ENCODE results near the gene USB1. TPM values are rescaled to one million over a fixed set of nuclear protein-coding genes. Genes with fewer than 3 reads are reported as not detected.

USB1 gene
- total RNA-seq, 1 donor from 2014 or later = 35.2 TPM

GRCh38 chr16:58029410-58029809 is 28.2 kb downstream of the USB1 start:
- no peaks in the 10 kb centered on the region for H3K9me3 ChIP-seq (replicated peaks)
- TF ChIP-seq CTCF (IDR thresholded peaks at IDR 0.05; ENCODE audit: borderline replicate concordance) = no peak
- no peak for DNase-seq
- H3K4me3 ChIP-seq = no peak overlapping the region
- H3K36me3 ChIP-seq = no peaks in the 10 kb centered on the region
- H3K4me1 ChIP-seq = peaks cover 100% of the 10 kb centered on the region
- no peaks in the 10 kb centered on the region for H3K27me3 ChIP-seq (ENCODE audit: low read depth)
- peak overlapping the region; percentile 96 for H3K27ac ChIP-seq (replicated peaks)
- intact Hi-C loops (cut with micrococcal nuclease) = no loop called here

GRCh38 chr16:58030136-58030840 is 29.1 kb downstream of the USB1 start:
- Histone ChIP-seq H3K27ac (replicated peaks) (peak overlapping the region; percentile 96), H3K4me1 (peaks cover 100% of the 10 kb centered on the region), H3K4me3 (no peak overlapping the region), H3K27me3 (ENCODE audit: low read depth) (no peaks in the 10 kb centered on the region), H3K36me3 (no peaks in the 10 kb centered on the region), H3K9me3 (replicated peaks) (no peaks in the 10 kb centered on the region)
- DNase-seq = no peak
- no peak for TF ChIP-seq CTCF (IDR thresholded peaks at IDR 0.05; ENCODE audit: borderline replicate concordance)
- intact Hi-C loops (cut with micrococcal nuclease) = loop anchor here (5.0 kb wide), 1 partner anchor 97 kb away; the partner anchor contains the start of gene CFAP20

- no peaks in the 10 kb centered on the region for H3K27me3 ChIP-seq (ENCODE audit: low read depth)
- intact Hi-C loops (cut with micrococcal nuclease) = loop anchor here (5.0 kb wide), 1 partner anchor 96 kb away; the partner anchor contains the start of gene CFAP20
- no peak for DNase-seq
These were observed 30.0 kb downstream of the USB1 start for GRCh38 chr16:58031016-58031800.

GRCh38 chr16:58032710-58033293 is 31.6 kb downstream of the USB1 start:
- Histone ChIP-seq H3K27me3 (ENCODE audit: low read depth) (no peaks in the 10 kb centered on the region), H3K9me3 (replicated peaks) (no peaks in the 10 kb centered on the region), H3K36me3 (peaks cover 6% of the 10 kb centered on the region), H3K27ac (replicated peaks) (peak overlapping the region; percentile 96), H3K4me1 (peaks cover 89% of the 10 kb centered on the region), H3K4me3 (peak overlapping the region; percentile 27)
- DNase-seq = peak; percentile 62
- TF ChIP-seq CTCF (IDR thresholded peaks at IDR 0.05; ENCODE audit: borderline replicate concordance) = no peak
- intact Hi-C loops (cut with micrococcal nuclease) = loop anchor here (5.0 kb wide), 1 partner anchor 94 kb away; the partner anchor contains the start of gene CFAP20

More at GRCh38 chr16:58031016-58031800, 30.0 kb downstream of the USB1 start:
- no peak for TF ChIP-seq CTCF (IDR thresholded peaks at IDR 0.05; ENCODE audit: borderline replicate concordance)
- peak overlapping the region; percentile 96 for H3K27ac ChIP-seq (replicated peaks)
- H3K4me1 ChIP-seq = peaks cover 100% of the 10 kb centered on the region
- H3K9me3 ChIP-seq (replicated peaks) = no peaks in the 10 kb centered on the region
- no peaks in the 10 kb centered on the region for H3K36me3 ChIP-seq
- H3K4me3 ChIP-seq = peak overlapping the region; percentile 19

- intact Hi-C loops (cut with micrococcal nuclease) = loop anchor here (5.0 kb wide), 1 partner anchor 93 kb away; the partner anchor contains the start of gene CFAP20
- DNase-seq = no peak
- no peak for TF ChIP-seq CTCF (IDR thresholded peaks at IDR 0.05; ENCODE audit: borderline replicate concordance)
- Histone ChIP-seq H3K27ac (replicated peaks) (peak overlapping the region; percentile 96), H3K9me3 (replicated peaks) (no peaks in the 10 kb centered on the region), H3K36me3 (peaks cover 20% of the 10 kb centered on the region), H3K4me3 (peak overlapping the region; percentile 24), H3K4me1 (peaks cover 75% of the 10 kb centered on the region), H3K27me3 (ENCODE audit: low read depth) (no peaks in the 10 kb centered on the region)
These were observed 33.0 kb downstream of the USB1 start for GRCh38 chr16:58034128-58034685.

Measured in left ventricle myocardium inferior (tissue), 1 donor.